OCI-LY1 (cell line): Measurements from ENCODE around the gene PSME3.

Experiments
- EZH2 ChIP-seq: fragments of 200-600 bp; sonication (generic), shearing (Covaris generic); IDR thresholded peaks from 2 replicates; pipeline ENCODE4 v1.8.0; 2017; ENCODE audit warnings: borderline replicate concordance, mixed run types, mild to moderate bottlenecking, antibody characterized with exemption, low read length, moderate library complexity, mixed read lengths
- TF ChIP-seq, protein P1 (sequence below): fragments of 200-600 bp; sonication (generic), shearing (Covaris generic); IDR thresholded peaks from 2 replicates; pipeline ENCODE4 v1.5.1; 2017; ENCODE audit warnings: mild to moderate bottlenecking, antibody characterized with exemption, low read length, moderate library complexity, mixed read lengths

DNA sequence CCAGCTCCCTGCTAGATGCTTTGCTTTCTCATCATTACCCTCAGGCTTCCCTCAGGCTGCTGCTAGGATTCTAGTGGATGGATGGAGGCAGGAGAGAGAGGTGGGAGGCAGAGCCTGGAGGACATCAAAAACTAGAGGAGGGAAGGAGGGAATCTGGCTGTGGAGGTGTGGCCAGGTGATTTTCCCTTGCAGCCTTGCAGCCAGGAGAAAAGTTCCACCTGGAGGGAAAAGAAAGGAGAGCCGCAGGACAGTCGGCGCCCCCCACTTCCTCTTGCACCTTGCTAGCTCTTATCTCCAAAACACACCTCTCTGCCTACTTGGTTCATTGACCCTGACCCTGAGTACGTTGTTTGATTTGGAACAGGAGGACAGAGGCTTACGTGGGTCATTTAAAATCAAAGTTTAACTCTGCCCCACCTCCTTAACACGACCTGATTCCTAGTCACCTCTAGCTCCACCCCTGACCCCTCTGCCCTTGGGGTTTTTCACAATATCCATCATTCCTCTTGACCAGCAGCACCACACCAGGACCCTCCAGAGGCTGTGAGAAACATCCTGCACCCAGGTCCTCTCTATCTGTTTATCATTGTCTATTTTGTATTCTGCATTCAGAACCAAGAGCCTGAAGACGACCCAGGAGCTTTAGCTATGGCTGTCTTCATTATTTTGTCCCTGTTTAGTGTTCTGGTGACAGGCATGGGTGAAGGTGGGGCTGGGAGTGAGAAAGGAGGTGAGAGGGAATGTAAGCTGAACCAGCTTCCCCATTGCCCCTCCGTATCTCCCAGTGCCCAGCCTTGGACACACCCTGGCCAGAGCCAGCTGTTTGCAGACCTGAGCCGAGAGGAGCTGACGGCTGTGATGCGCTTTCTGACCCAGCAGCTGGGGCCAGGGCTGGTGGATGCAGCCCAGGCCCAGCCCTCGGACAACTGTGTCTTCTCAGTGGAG lies 33.7 kb downstream of the PSME3 start:
- TF ChIP-seq, protein P1, sequence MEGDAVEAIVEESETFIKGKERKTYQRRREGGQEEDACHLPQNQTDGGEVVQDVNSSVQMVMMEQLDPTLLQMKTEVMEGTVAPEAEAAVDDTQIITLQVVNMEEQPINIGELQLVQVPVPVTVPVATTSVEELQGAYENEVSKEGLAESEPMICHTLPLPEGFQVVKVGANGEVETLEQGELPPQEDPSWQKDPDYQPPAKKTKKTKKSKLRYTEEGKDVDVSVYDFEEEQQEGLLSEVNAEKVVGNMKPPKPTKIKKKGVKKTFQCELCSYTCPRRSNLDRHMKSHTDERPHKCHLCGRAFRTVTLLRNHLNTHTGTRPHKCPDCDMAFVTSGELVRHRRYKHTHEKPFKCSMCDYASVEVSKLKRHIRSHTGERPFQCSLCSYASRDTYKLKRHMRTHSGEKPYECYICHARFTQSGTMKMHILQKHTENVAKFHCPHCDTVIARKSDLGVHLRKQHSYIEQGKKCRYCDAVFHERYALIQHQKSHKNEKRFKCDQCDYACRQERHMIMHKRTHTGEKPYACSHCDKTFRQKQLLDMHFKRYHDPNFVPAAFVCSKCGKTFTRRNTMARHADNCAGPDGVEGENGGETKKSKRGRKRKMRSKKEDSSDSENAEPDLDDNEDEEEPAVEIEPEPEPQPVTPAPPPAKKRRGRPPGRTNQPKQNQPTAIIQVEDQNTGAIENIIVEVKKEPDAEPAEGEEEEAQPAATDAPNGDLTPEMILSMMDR: no peak
- no peak for TF ChIP-seq EZH2
